Activated T-helper 9 cell treated with anti-CD3 and anti-CD28 coated beads, Interleukin-2, amount 50 U/mL, for 16 hours (primary cell): ENCODE measurements around the gene TBL2.
"Not testable (repeated sequence)": the region's sequence is repeated elsewhere in the genome, so short reads cannot be mapped to it uniquely, and the experiment has no call there.

Experiments
- DNase-seq: peaks from one replicate; pipeline ENCODE4 v3.0.0-alpha.2; 2020; ENCODE audit warnings: low read depth

The TBL2 gene

GRCh38 chr7:73535918-73536317 lies 42.5 kb downstream of the TBL2 start:
- not testable (repeated sequence) for DNase-seq

DNA sequence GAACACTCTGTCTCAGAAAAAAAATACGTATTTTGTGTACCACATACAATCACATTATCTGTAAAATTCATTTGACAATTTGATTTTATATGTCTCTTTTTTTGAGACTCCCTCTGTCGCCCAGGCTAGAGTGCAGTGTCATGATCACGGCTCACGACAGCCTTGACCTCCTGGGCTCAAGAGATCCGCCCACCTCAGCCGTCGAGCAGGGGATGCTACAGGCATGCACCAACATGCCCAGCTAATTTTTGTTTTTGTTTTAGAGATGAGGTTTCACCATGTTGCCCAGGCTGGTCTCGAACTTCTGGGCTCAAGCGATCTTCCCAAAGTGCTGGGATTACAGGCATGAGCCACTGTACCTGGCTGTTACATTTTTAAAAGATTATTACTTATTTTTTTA lies 44.6 kb downstream of the TBL2 start:
- no peak for DNase-seq

DNA sequence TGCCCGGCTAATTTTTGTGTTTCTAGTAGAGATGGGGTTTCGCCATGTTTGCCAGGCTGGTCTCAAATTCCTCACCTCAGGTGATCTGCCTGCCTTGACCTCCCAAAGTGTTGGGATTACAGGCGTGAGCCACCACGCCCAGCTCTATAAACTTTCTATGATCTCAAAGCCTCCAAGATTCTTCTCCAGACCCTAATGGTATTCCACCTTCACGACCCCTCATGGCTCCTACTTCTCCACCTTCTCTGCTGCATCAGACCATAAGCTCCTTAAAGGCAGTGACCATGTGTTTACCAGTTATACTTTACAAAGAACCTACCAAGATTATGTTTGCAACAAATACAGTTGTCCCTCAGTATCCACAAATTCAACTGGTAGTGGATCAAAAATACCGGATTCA lies 46.2 kb downstream of the TBL2 start:
- no peak for DNase-seq

GRCh38 chr7:73530800-73531199 lies 47.6 kb downstream of the TBL2 start:
- no peak for DNase-seq

GRCh38 chr7:73526896-73527821 lies 51.2 kb downstream of the TBL2 start:
- no peak for DNase-seq

- not testable (repeated sequence) for DNase-seq
Observed at GRCh38 chr7:73526158-73526494, 52.3 kb downstream of the TBL2 start.

- DNase-seq = peak; percentile 97
Observed at GRCh38 chr7:73522105-73522872, 56.1 kb downstream of the TBL2 start, which contains the start of gene BAZ1B. Gene BAZ1B (minus strand): TSS chr7:73522293. CDS start chr7:73521933, 360 bp downstream.

DNA sequence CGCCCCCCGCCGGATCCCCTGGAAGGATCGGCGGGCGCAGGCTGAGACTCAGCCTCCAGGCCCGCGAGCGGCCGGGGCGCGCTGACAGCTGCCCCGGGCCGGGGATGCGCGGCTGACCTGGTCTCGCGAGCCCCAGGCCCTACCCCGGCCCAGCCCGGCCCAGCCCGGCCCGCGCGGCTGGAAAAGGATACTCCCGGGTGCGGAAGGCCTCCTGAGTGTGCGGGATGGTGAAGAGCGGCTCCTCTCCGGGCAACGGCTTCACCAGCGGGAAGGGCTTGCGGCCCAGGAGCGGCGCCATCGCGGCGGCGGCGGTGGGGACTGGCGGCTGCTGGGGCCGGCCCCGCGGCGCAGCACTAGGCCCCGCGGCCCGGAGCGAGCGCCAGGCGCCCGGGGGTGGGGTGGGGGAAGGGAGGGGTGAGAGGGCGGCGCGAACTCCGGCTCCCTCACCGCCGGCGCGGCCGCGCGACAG lies 56.7 kb downstream of the TBL2 start:
- DNase-seq = no peak

DNA sequence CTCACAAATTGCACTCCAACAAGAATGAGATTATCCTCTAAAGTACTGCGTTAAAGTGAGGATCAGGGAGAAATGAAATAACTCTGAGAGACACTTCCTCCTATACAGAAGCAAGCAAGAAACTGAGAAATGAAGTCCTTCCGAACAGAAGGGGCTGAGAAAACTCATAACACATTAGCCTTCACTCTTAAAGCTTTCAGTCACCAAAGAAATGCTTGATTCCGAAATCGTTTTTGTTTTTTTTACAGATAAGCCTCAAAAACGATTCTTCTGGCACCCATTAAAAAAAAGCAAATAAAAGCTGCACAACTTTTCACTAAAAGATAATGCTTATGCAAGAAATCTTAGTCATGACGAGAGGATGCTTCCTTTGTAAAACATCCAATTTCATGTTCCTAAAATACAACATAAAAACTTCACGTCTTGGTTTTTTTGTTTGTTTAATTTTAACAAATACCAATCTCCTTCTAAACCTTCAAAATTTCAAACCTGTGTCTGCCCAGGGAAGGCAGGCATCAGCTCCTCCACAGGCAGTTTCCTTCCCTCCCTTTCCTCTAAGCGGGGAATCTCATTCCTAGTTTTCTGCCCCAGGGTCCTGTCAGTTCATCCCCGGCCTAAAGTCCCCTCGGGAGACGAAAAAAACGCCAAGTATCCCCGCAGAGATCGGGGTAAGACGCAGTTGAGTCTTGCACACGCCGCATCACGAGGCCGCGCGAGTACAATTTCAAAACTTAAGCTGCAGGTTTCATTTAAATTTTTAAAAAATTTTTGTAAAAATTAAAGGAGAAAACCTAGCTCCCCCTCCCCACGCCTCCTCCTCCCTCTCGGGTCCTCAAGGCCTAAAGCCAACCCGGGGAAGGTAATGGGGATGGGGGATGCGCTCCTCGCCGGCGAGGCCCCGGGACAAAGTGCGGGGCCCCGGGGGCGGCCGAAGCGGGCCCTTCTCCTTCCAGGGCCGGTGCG lies 57.4 kb downstream of the TBL2 start:
- DNase-seq = peak; percentile 1

DNA sequence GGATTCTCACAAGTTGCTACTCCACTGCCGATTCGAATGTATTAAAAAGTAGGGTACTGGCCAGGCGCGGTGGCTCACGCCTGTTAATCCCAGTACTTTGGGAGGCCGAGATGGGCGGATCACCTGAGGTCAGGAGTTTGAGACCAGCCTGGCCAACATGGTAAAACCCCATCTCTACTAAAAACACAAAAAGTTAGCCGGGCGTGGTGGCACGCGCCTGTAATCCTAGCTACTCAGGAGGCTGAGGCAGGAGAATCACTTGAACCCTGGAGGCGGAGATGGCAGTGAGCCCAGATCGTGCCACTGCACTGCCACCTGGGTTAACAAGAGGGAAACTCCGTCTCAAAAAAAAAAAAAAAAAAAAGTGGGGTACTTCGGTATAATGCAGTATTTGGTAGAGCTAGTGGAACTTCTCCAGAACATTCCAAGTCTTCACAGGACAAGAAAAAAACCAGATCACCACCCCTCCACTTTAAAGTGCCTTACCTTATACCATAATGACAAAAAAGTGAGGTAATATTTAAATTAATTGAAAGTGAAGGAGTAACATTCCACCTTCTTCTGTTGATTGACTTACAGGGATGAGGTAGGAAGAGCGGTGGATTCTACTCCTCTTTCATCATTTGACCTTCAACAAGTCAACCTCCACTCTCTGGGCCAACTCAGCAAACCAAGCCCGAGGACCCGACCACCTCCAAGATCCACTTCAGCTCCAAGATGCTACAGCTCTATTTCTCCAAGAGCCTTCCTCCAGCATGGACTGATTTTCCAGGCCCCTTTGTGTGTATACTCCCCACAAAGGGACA lies 58.3 kb downstream of the TBL2 start:
- peak; percentile 11 for DNase-seq

GRCh38 chr7:73518470-73518869 lies 59.9 kb downstream of the TBL2 start:
- no peak for DNase-seq
